Epithelial cell of esophagus (primary cell): ENCODE measurements around the gene SCAF11.

Experiments
- DNase-seq: peaks from one replicate; pipeline ENCODE4 v3.0.0; 2010; ENCODE audit warnings: low read depth
- H3K4me3 ChIP-seq: 2 replicates; pipeline ENCODE4 v1.5.1; 2011; ENCODE audit warnings: mild to moderate bottlenecking, low read length, control low read depth
- TF ChIP-seq, protein P1 (sequence below): IDR thresholded peaks from 2 replicates; pipeline ENCODE4 v1.5.1; 2011; ENCODE audit warnings: low read depth, mild to moderate bottlenecking, low read length, control low read depth, inconsistent platforms; ENCODE audit not compliant: insufficient read depth; ENCODE audit errors: missing control alignments

Gene SCAF11

DNA sequence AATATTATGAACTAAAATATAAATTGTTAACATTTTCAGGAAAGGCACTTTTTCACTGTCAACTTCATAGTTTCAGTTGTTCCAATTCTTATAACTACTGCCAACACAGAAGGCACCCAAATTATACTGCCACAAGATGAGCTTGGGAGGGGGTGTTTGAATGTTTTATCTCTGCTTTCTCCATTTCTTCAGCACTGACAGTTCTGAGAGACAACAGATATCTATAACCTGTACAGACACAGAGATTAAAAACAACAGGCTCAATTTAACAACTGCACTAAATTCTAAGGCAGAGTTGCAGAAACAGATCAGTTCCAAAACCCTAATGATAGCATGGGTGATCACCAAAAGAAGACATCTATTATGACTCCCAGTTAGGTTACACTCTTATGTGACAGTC, 12.8 kb downstream of the SCAF11 start:
- TF ChIP-seq, protein P1, sequence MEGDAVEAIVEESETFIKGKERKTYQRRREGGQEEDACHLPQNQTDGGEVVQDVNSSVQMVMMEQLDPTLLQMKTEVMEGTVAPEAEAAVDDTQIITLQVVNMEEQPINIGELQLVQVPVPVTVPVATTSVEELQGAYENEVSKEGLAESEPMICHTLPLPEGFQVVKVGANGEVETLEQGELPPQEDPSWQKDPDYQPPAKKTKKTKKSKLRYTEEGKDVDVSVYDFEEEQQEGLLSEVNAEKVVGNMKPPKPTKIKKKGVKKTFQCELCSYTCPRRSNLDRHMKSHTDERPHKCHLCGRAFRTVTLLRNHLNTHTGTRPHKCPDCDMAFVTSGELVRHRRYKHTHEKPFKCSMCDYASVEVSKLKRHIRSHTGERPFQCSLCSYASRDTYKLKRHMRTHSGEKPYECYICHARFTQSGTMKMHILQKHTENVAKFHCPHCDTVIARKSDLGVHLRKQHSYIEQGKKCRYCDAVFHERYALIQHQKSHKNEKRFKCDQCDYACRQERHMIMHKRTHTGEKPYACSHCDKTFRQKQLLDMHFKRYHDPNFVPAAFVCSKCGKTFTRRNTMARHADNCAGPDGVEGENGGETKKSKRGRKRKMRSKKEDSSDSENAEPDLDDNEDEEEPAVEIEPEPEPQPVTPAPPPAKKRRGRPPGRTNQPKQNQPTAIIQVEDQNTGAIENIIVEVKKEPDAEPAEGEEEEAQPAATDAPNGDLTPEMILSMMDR = no peak
- no peak for DNase-seq
- no peak overlapping the region for H3K4me3 ChIP-seq

DNA sequence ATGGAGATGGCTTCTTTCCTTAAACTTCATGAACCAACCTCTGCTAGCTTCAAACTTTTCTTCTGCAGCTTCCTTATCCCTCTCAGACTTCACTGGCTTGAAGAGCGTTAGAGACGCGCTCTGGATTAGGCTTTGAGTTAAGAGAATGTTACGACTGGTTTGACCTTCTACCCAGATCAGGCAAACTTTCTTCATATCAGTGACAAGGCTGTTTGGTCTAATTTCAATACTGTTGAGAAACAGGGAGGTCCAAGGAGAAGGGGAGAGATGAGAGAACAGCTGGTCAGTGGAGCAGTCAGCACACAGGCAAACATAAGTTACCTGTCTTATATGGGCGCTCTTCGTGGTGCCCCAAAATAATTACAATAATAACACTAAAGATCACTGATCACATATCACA, 14.9 kb downstream of the SCAF11 start:
- H3K4me3 ChIP-seq = no peak overlapping the region
- TF ChIP-seq, protein P1 = no peak

DNA sequence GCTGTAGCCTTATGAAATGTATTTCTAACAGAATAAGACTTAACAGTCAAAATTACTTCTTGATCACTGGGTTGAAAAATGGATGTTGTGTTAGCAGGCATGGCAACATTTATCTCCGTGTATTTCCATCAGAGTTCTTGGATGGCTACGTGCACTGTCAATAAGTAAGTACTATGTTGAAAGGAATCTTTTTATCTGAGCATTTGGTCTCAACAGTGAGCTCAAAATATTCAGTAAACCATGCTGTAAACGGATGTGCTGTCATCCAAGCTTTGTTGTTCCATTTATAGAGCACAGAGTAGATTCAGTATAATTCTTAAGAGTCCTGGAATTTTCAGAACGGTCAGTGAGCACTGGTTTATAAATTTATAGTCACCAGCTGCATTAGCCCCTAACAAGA, 15.5 kb downstream of the SCAF11 start:
- TF ChIP-seq, protein P1 = no peak
- DNase-seq = no peak
- no peak overlapping the region for H3K4me3 ChIP-seq

More for the DNA sequence above, 14.9 kb downstream of the SCAF11 start:
- DNase-seq = no peak

DNA sequence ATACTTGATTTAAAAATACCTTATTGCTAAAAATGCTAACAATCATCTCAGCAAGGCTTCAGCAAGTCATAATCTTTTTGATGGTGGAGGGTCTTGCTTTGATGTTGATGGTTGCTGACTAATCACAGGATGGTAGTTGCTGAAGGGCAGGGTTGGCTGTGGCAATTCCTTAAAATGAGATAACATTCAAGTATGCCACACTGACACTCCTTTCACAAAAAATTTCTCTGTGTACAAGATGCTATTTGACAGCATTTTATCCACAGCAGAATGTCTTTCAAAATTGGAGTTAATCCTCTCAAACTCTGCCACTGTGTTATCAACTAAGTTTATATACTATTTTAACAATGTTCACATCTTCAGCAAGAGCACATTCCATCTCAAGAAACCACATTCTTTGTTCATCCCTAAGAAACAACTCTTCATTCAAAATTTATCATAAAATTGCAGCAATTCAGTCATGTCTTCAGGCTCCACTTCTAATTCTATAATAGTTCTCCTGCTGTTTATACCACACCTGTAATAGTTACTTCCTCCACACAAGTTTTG, 16.1 kb downstream of the SCAF11 start:
- TF ChIP-seq, protein P1 = no peak
- no peak overlapping the region for H3K4me3 ChIP-seq
- no peak for DNase-seq

DNA sequence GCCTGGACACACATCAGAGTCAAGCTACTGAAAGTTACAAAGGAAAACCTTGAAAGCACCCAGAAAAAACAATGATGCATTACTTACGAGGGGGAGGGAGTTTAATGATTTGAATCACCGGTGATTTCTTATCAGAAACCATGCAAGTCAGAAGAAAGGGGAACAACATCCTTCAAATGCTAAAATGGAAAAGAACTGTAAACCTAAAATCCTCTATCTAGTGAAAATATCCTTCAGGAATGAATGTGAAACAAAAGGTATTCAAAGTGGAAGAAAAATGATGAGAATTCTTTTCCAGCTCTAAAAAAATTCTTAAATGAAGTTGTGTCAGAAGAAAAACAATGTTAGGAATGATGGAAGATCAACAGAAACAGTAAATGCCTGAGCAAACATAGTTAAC, 16.8 kb downstream of the SCAF11 start:
- H3K4me3 ChIP-seq = no peak overlapping the region
- TF ChIP-seq, protein P1 = no peak
- no peak for DNase-seq

DNA sequence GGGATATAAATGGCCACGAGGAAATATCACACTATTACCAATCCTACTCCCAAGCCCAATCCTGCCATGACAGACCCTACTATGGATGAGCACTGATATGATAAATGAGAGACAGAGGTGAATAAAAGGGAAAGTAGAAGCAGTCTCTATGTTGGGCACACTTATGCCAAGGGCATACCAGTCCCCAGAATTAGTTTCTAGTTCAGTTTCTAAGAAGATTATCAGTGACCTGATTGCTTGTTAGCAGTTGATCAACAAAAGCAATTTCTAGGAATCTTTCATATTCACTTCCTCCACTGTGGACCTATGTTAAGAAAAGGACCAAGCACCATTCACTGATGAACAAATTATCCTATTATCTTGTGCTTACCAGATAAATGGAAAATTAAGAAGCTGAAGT, 20.0 kb downstream of the SCAF11 start:
- TF ChIP-seq, protein P1 = no peak
- no peak overlapping the region for H3K4me3 ChIP-seq
- no peak for DNase-seq

DNA sequence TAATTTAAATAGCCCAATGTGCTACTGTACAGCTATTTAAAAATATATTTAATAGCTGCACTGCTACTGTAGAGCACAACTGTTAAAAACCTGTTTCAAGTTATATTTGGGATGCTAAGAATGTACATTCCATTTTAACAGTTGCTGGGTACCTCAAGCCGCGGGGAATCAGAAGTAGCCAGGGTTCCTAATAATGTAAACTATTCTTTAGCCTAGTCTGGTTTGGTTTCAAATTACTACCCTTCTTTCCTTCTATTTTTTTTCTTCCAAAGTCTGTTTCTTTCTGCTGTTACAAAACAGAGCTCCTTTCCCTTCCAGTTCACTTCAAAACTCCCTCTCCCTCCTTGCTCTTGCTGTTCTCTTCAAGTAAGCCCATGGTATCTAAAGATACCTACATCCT, 21.3 kb downstream of the SCAF11 start:
- no peak for DNase-seq
- TF ChIP-seq, protein P1 = no peak
- H3K4me3 ChIP-seq = no peak overlapping the region
